ENCODE results near the gene PLXNA4.

PLXNA4 gene

GRCh38 chr7:132609906-132610520 is 33.7 kb upstream of the PLXNA4 start:
- no peak for TF ChIP-seq REST (IDR thresholded peaks at IDR 0.05; ENCODE audit: insufficient read depth in 1 of 2, low read depth in 2 of 2, low read length in 2 of 2)
- TF ChIP-seq SIN3A (IDR thresholded peaks at IDR 0.05; ENCODE audit: borderline replicate concordance, insufficient read depth, low read length): no peak
- TF ChIP-seq FOXP2 (optimal IDR thresholded peaks at IDR 0.05; ENCODE audit: borderline replicate concordance, extremely low read depth, extremely low read length, insufficient read depth): no peak
- no peak for TF ChIP-seq TAF1 (IDR thresholded peaks at IDR 0.05; ENCODE audit: borderline replicate concordance, insufficient read depth, low read length)
- TF ChIP-seq POLR2AphosphoS5 (IDR thresholded peaks at IDR 0.05; ENCODE audit: low read depth, low read length): no peak

- TF ChIP-seq REST (IDR thresholded peaks at IDR 0.05; ENCODE audit: insufficient read depth in 1 of 2, low read depth in 2 of 2, low read length in 2 of 2): no peak
- TF ChIP-seq SIN3A (IDR thresholded peaks at IDR 0.05; ENCODE audit: borderline replicate concordance, insufficient read depth, low read length): no peak
- no peak for TF ChIP-seq POLR2AphosphoS5 (IDR thresholded peaks at IDR 0.05; ENCODE audit: low read depth, low read length)
- TF ChIP-seq FOXP2 (optimal IDR thresholded peaks at IDR 0.05; ENCODE audit: borderline replicate concordance, extremely low read depth, extremely low read length, insufficient read depth): no peak
- no peak for TF ChIP-seq TAF1 (IDR thresholded peaks at IDR 0.05; ENCODE audit: borderline replicate concordance, insufficient read depth, low read length)
These were observed 33.0 kb upstream of the PLXNA4 start for GRCh38 chr7:132609222-132609621.

GRCh38 chr7:132608523-132608922 is 32.3 kb upstream of the PLXNA4 start:
- TF ChIP-seq SIN3A (IDR thresholded peaks at IDR 0.05; ENCODE audit: borderline replicate concordance, insufficient read depth, low read length): no peak
- no peak for TF ChIP-seq FOXP2 (optimal IDR thresholded peaks at IDR 0.05; ENCODE audit: borderline replicate concordance, extremely low read depth, extremely low read length, insufficient read depth)
- no peak for TF ChIP-seq TAF1 (IDR thresholded peaks at IDR 0.05; ENCODE audit: borderline replicate concordance, insufficient read depth, low read length)
- TF ChIP-seq REST (IDR thresholded peaks at IDR 0.05; ENCODE audit: insufficient read depth in 1 of 2, low read depth in 2 of 2, low read length in 2 of 2): no peak
- no peak for TF ChIP-seq POLR2AphosphoS5 (IDR thresholded peaks at IDR 0.05; ENCODE audit: low read depth, low read length)

GRCh38 chr7:132607656-132608055 is 31.4 kb upstream of the PLXNA4 start:
- TF ChIP-seq SIN3A (IDR thresholded peaks at IDR 0.05; ENCODE audit: borderline replicate concordance, insufficient read depth, low read length) (no peak), FOXP2 (optimal IDR thresholded peaks at IDR 0.05; ENCODE audit: borderline replicate concordance, extremely low read depth, extremely low read length, insufficient read depth) (no peak), TAF1 (IDR thresholded peaks at IDR 0.05; ENCODE audit: borderline replicate concordance, insufficient read depth, low read length) (no peak), POLR2AphosphoS5 (IDR thresholded peaks at IDR 0.05; ENCODE audit: low read depth, low read length) (no peak), REST (IDR thresholded peaks at IDR 0.05; ENCODE audit: insufficient read depth in 1 of 2, low read depth in 2 of 2, low read length in 2 of 2) (no peak)
